GM12865 (cell line): Measurements from ENCODE around the gene DGCR2.
"Not testable (repeated sequence)": the region's sequence is repeated elsewhere in the genome, so short reads cannot be mapped to it uniquely, and the experiment has no call there.

Experiments used
- DNase-seq: peaks from one replicate; pipeline ENCODE4 v3.0.0; 2010; ENCODE audit warnings: low read depth
- H3K4me3 ChIP-seq: 2 replicates; pipeline ENCODE4 v1.5.1; 2011; ENCODE audit warnings: mild to moderate bottlenecking, low read depth, low read length, control low read depth
- CTCF ChIP-seq: IDR thresholded peaks from 2 replicates; pipeline ENCODE4 v1.5.1; 2011; ENCODE audit warnings: low read length, control low read depth, low read depth, inconsistent platforms; ENCODE audit not compliant: insufficient read depth; ENCODE audit errors: missing control alignments

Gene DGCR2

GRCh38 chr22:18991821-18992442 is 130.3 kb downstream of the DGCR2 start:
- TF ChIP-seq CTCF: no peak
- DNase-seq: no peak

GRCh38 chr22:18991138-18991432 is 131.1 kb downstream of the DGCR2 start:
- no peak for DNase-seq
- TF ChIP-seq CTCF: no peak
- no peak overlapping the region for H3K4me3 ChIP-seq

More at GRCh38 chr22:18991821-18992442, 130.3 kb downstream of the DGCR2 start:
- no peak overlapping the region for H3K4me3 ChIP-seq

GRCh38 chr22:18990355-18991137 is 131.7 kb downstream of the DGCR2 start:
- TF ChIP-seq CTCF: no peak
- no peak for DNase-seq
- no peak overlapping the region for H3K4me3 ChIP-seq

GRCh38 chr22:18988958-18989357 is 133.3 kb downstream of the DGCR2 start:
- no peak overlapping the region for H3K4me3 ChIP-seq
- no peak for DNase-seq
- TF ChIP-seq CTCF: no peak

GRCh38 chr22:18987765-18988164 is 134.4 kb downstream of the DGCR2 start:
- peak; percentile 8 for DNase-seq

GRCh38 chr22:18987114-18987513 is 135.1 kb downstream of the DGCR2 start:
- H3K4me3 ChIP-seq: not testable (repeated sequence)

More at GRCh38 chr22:18987765-18988164, 134.4 kb downstream of the DGCR2 start:
- no peak overlapping the region for H3K4me3 ChIP-seq
- TF ChIP-seq CTCF: peak; percentile 22

More at GRCh38 chr22:18987114-18987513, 135.1 kb downstream of the DGCR2 start:
- DNase-seq: not testable (repeated sequence)
